IMR-90 (cell line): Measurements from ENCODE around the gene NR1D1. TPM values are rescaled to one million over a fixed set of nuclear protein-coding genes. Genes with fewer than 3 reads are reported as not detected.

ENCODE experiments used
- ATAC-seq: fragments of 200-7000 bp; cut with Tn5 transposase; 2 replicates; pipeline ENCODE4 v1.9.1; 2020; ENCODE audit warnings: low read depth, mild to moderate bottlenecking, moderate library complexity
- BruUV-seq: library from RNA; stranded (reverse); fragments of 400-500 nt; replicated peaks from 2 replicates; lab custom pipeline; 2021; lab: Mats Ljungman, UMichigan
- CTCF ChIA-PET: fragments of 300-600 bp; formaldehyde crosslinking; extraction: SDS; loops from one replicate; lab custom pipeline; 2021; ENCODE audit warnings: antibody characterized with exemption; lab: Yijun Ruan, JAX
- POLR2A ChIA-PET: fragments of 300-600 bp; sonication (Branson Sonifier 250); formaldehyde crosslinking; loops from one replicate; lab custom pipeline; 2022; ENCODE audit warnings: antibody characterized with exemption; ENCODE audit not compliant: unreplicated experiment; lab: Charles Lee
- DNase-seq: peaks from one replicate; pipeline ENCODE4 v3.0.0; 2013
- H2AFZ ChIP-seq: replicated peaks from 2 replicates; pipeline ENCODE3; 2013; ENCODE audit warnings: low read length, mild to moderate bottlenecking; ENCODE audit not compliant: poor library complexity
- H2AK5ac ChIP-seq: 2 replicates; pipeline ENCODE4 v1.6.1; 2013; ENCODE audit warnings: low read depth, low read length, inconsistent platforms
- H2AK9ac ChIP-seq: replicated peaks from 2 replicates; pipeline ENCODE3; 2013; ENCODE audit warnings: mild to moderate bottlenecking, low read depth, low read length, moderate library complexity; ENCODE audit not compliant: poor library complexity
- H2BK120ac ChIP-seq: 2 replicates; pipeline ENCODE4 v1.6.1; 2013; ENCODE audit warnings: low read depth, low read length, inconsistent platforms
- H2BK15ac ChIP-seq: 3 replicates; pipeline ENCODE4 v1.6.1; 2013; ENCODE audit warnings: low read depth, low read length, inconsistent platforms
- H2BK20ac ChIP-seq: 2 replicates; pipeline ENCODE4 v1.6.1; 2013; ENCODE audit warnings: low read depth, mild to moderate bottlenecking, inconsistent platforms, low read length, moderate library complexity
- H2BK5ac ChIP-seq: 2 replicates; pipeline ENCODE4 v1.6.1; 2013; ENCODE audit warnings: mild to moderate bottlenecking, low read depth, low read length, inconsistent platforms; ENCODE audit not compliant: poor library complexity, severe bottlenecking
- H3K14ac ChIP-seq: replicated peaks from 2 replicates; pipeline ENCODE4 v1.6.1; 2013; ENCODE audit warnings: low read depth, low read length, inconsistent platforms
- H3K18ac ChIP-seq: 2 replicates; pipeline ENCODE4 v1.6.1; 2013; ENCODE audit warnings: low read depth, low read length, control low read depth
- H3K23ac ChIP-seq: 2 replicates; pipeline ENCODE4 v1.6.1; 2013; ENCODE audit warnings: low read depth, low read length, inconsistent platforms
- H3K27ac ChIP-seq: 2 replicates; pipeline ENCODE4 v1.5.1; 2013; ENCODE audit warnings: mild to moderate bottlenecking, control low read depth, low read length; ENCODE audit not compliant: insufficient read depth
- H3K27me3 ChIP-seq: 2 replicates; pipeline ENCODE4 v1.6.1; 2013; ENCODE audit warnings: low read length; ENCODE audit not compliant: control insufficient read depth, insufficient read depth
- H3K36me3 ChIP-seq: 2 replicates; pipeline ENCODE4 v1.6.1; 2013; ENCODE audit warnings: low read length, mixed read lengths; ENCODE audit not compliant: control insufficient read depth, insufficient read depth
- H3K4ac ChIP-seq: 2 replicates; pipeline ENCODE4 v1.6.1; 2013; ENCODE audit warnings: low read depth, low read length, inconsistent platforms
- H3K4me1 ChIP-seq: 2 replicates; pipeline ENCODE4 v1.6.1; 2013; ENCODE audit warnings: low read length, mixed read lengths; ENCODE audit not compliant: control insufficient read depth, insufficient read depth
- H3K4me2 ChIP-seq: 2 replicates; pipeline ENCODE4 v1.6.1; 2013; ENCODE audit warnings: low read depth, mild to moderate bottlenecking, control low read depth, low read length, moderate library complexity
- H3K4me3 ChIP-seq: 2 replicates; pipeline ENCODE4 v1.5.1; 2013; ENCODE audit warnings: low read depth, mild to moderate bottlenecking, control low read depth, low read length, moderate library complexity; ENCODE audit not compliant: insufficient read depth
- H3K56ac ChIP-seq: 2 replicates; pipeline ENCODE4 v1.6.1; 2013; ENCODE audit warnings: low read length, inconsistent platforms; ENCODE audit not compliant: insufficient read depth; ENCODE audit errors: extremely low read depth
- H3K79me1 ChIP-seq, 2 experiments: 2 replicates each; pipeline ENCODE4 v1.6.1; 2013; ENCODE audit warnings: low read length in 2 of 2, inconsistent platforms in 1 of 2, low read depth in 1 of 2
- H3K9ac ChIP-seq: 2 replicates; pipeline ENCODE4 v1.6.1; 2013; ENCODE audit warnings: low read depth, low read length, control low read depth
- H3K9me1 ChIP-seq: 2 replicates; pipeline ENCODE4 v1.6.1; 2013; ENCODE audit warnings: low read length, inconsistent platforms; ENCODE audit not compliant: insufficient read depth
- H3K9me3 ChIP-seq: 2 replicates; pipeline ENCODE4 v1.6.1; 2013; ENCODE audit warnings: low read length; ENCODE audit not compliant: control insufficient read depth, insufficient read depth
- H4K20me1 ChIP-seq: 2 replicates; pipeline ENCODE4 v1.6.1; 2013; ENCODE audit warnings: low read length, inconsistent platforms; ENCODE audit not compliant: insufficient read depth
- H4K5ac ChIP-seq: 2 replicates; pipeline ENCODE4 v1.6.1; 2013; ENCODE audit warnings: mild to moderate bottlenecking, low read depth, low read length, control low read depth
- H4K8ac ChIP-seq, 2 experiments: 2 replicates each; pipeline ENCODE4 v1.6.1; 2013; ENCODE audit warnings: low read depth in 2 of 2, low read length in 2 of 2, control low read depth in 1 of 2, inconsistent platforms in 1 of 2
- H4K91ac ChIP-seq: 2 replicates; pipeline ENCODE4 v1.6.1; 2013; ENCODE audit warnings: low read depth, low read length, inconsistent platforms; ENCODE audit not compliant: insufficient read depth
- BHLHE40 ChIP-seq: fragments of 150-350 bp; IDR thresholded peaks from 2 replicates; pipeline ENCODE4 v1.6.1; 2016; ENCODE audit warnings: mild to moderate bottlenecking, low read depth, low read length
- CEBPB ChIP-seq: IDR thresholded peaks from 2 replicates; pipeline ENCODE4 v1.6.1; 2012; ENCODE audit warnings: low read depth, low read length, improper control_type of control experiment
- FOS ChIP-seq: fragments of 150-350 bp; IDR thresholded peaks from 2 replicates; pipeline ENCODE4 v1.6.1; 2016; ENCODE audit warnings: low read depth, low read length
- MAFK ChIP-seq: IDR thresholded peaks from 2 replicates; pipeline ENCODE4 v1.6.1; 2012; ENCODE audit warnings: low read depth, low read length, improper control_type of control experiment
- MAZ ChIP-seq: IDR thresholded peaks from 2 replicates; pipeline ENCODE4 v1.6.1; 2012; ENCODE audit warnings: low read depth, mild to moderate bottlenecking, low read length, improper control_type of control experiment, moderate library complexity, borderline replicate concordance
- MXI1 ChIP-seq: IDR thresholded peaks from 2 replicates; pipeline ENCODE4 v1.6.1; 2012; ENCODE audit warnings: low read depth, mild to moderate bottlenecking, low read length, moderate library complexity, borderline replicate concordance
- NFE2L2 ChIP-seq: fragments of 150-350 bp; IDR thresholded peaks from 2 replicates; pipeline ENCODE4 v1.6.1; 2016; ENCODE audit warnings: low read depth, mild to moderate bottlenecking, low read length
- RAD21 ChIP-seq: IDR thresholded peaks from 2 replicates; pipeline ENCODE4 v1.6.1; 2012; ENCODE audit warnings: low read length, improper control_type of control experiment
- RCOR1 ChIP-seq: IDR thresholded peaks from 2 replicates; pipeline ENCODE4 v1.6.1; 2012; ENCODE audit warnings: mild to moderate bottlenecking, low read length, improper control_type of control experiment; ENCODE audit not compliant: insufficient replicate concordance
- RFX5 ChIP-seq: IDR thresholded peaks from 2 replicates; pipeline ENCODE4 v1.8.0; 2012; ENCODE audit warnings: low read depth, mild to moderate bottlenecking, low read length, moderate library complexity
- WGBS, 2 experiments: methylation state at CpG; one replicate each; pipeline versions ENCODE4 v1.1.5 to v1.1.7; 2013; ENCODE audit warnings: missing lambda C conversion rate in 2 of 2; ENCODE audit not compliant: insufficient read length in 1 of 2; ENCODE audit errors: extremely low coverage in 2 of 2; 5-methylcytosine and 5-hydroxymethylcytosine counted together
- dilution Hi-C: fragments of 300-500 bp; cut with HindIII; formaldehyde crosslinking; loops from one replicate; pipeline ENCODE4 v1.14.3; 2018; ENCODE audit warnings: low sequenced_read_pairs; ENCODE audit not compliant: unreplicated experiment
- in situ Hi-C: fragments of 300-500 bp; cut with MboI; formaldehyde crosslinking; loops from 3 replicates; pipeline ENCODE4 v1.14.3; 2019; ENCODE audit warnings: low sequenced_read_pairs, inconsistent platforms, mixed read lengths
- intact Hi-C: fragments of 100-400 bp; cut with micrococcal nuclease; formaldehyde crosslinking; loops from 2 replicates; pipeline ENCODE4 v1.10.0; 2022
- polyA plus RNA-seq, 3 experiments: library from polyadenylated mRNA; depleted of rRNA; stranded (reverse); fragments of >200 nt; gene quantifications; 2 replicates each; pipeline ENCODE4 v1.2.3, GENCODE V29; 2012; ENCODE audit warnings: low replicate concordance in 1 of 3
- total RNA-seq: library from RNA; depleted of rRNA; stranded (reverse); fragments of >200 nt; gene quantifications from 2 replicates; pipeline ENCODE4 v1.2.3, GENCODE V29; 2012
- TF ChIP-seq, protein P1 (sequence below): conservative IDR thresholded peaks from 2 replicates; pipeline ENCODE4 v1.5.1; 2012; ENCODE audit warnings: mild to moderate bottlenecking, low read depth, low read length, improper control_type of control experiment
- TF ChIP-seq, protein P2 (sequence below): fragments of 150-350 bp; IDR thresholded peaks from 2 replicates; pipeline ENCODE4 v1.6.1; 2017; ENCODE audit warnings: mild to moderate bottlenecking, antibody characterized with exemption, low read length, low read depth
- TF ChIP-seq, protein P3 (sequence below): fragments of 150-350 bp; IDR thresholded peaks from 2 replicates; pipeline ENCODE4 v1.6.1; 2016; ENCODE audit warnings: low read depth, mild to moderate bottlenecking, low read length, moderate library complexity, borderline replicate concordance

The NR1D1 gene
- total and polyA plus RNA-seq, 2 of the 4 experiments (the other 2 are of a cell fraction): 0.36 to 7.2 TPM

DNA sequence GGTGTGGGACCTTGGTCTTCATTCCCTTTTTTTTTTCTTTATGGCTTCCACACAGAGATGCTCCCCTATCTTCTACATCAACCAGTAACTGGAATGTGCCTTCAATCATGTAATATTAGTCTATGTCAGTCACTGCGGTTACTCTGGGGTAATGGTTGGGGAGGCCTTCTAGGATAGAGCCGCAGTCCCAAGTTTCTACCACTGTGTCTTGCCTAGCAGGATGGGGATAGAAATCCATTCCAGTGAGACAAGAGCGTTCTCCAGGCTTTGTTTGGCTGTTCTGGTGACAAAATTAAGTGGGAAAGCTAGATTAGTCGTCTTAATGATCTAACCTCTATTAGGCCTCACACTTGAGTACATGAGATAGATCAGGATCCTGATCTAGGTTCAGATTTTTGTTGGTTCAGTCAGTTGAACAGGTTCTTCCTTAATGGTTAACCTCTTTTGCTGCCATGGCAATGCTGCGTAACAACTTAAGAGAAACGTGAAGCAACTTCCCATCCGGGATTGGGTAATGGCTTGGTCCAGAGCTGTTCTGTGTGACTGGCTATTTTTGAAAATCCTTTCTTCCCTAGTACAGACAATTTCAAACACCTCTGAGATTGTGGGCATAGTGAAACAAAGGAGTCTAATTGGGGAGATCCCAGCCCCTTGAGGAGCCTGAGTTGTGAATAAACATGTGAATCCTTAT, 30.1 kb upstream of the NR1D1 start (continued):
- no peak for TF ChIP-seq CEBPB

DNA sequence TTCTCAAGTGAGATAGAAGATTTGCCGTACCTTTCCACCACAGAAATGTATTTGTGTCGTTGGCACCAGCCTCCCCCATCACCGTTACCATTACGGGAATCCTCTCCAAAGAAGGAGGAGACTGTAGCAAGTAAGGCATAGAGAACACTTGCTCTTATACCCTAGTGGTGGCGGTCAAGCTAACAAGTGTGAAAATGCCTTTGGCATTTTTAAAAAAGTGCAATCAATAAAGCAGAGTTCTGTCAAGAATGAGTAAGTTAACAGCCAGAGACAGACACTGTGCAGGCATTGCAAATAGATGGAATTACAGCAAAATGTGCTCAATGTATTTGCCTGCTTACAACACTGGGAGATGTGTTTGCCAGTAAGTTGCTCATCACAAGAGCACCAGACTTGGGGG, 29.1 kb upstream of the NR1D1 start:
- Histone ChIP-seq H3K9ac (no peak overlapping the region), H3K4me2 (no peak overlapping the region), H3K79me1 (peaks cover 30 to 66% of the 10 kb centered on the region in 2 experiments), H4K20me1 (peaks cover 36% of the 10 kb centered on the region), H2AK9ac (no peak overlapping the region), H3K9me3 (no peaks in the 10 kb centered on the region), H2BK120ac (no peak overlapping the region), H2AFZ (no peak overlapping the region), H2BK15ac (no peak overlapping the region), H3K56ac (no peak overlapping the region), H3K18ac (no peak overlapping the region), H3K14ac (no peak overlapping the region), H3K4me1 (no peaks in the 10 kb centered on the region), H2BK20ac (no peak overlapping the region), H3K27me3 (no peaks in the 10 kb centered on the region), H3K27ac (no peak overlapping the region), H2AK5ac (no peak overlapping the region), H4K5ac (no peak overlapping the region), H4K91ac (no peak overlapping the region), H3K4me3 (no peak overlapping the region), H3K4ac (no peak overlapping the region), H3K9me1 (peaks cover 8% of the 10 kb centered on the region; the same call in 1 of the 2 replicates), H2BK5ac (no peak overlapping the region), H3K23ac (no peak overlapping the region), H3K36me3 (peaks cover 61% of the 10 kb centered on the region), H4K8ac (no peak overlapping the region)
- POLR2A ChIA-PET: no interaction called here
- CTCF ChIA-PET: no interaction called here
- in situ Hi-C loops (no loop called here), dilution Hi-C loops (no loop called here), intact Hi-C loops (no loop called here)
- TSS peak; percentile 79 for BruUV-seq
- no peak for ATAC-seq
- DNase-seq: no peak
- no peak for TF ChIP-seq BHLHE40
- TF ChIP-seq NFE2L2: no peak
- no peak for TF ChIP-seq CEBPB
- no peak for TF ChIP-seq MAZ
- TF ChIP-seq MXI1: no peak
- TF ChIP-seq MAFK: no peak
- TF ChIP-seq RFX5: no peak
- no peak for TF ChIP-seq FOS
- no peak for TF ChIP-seq RAD21
- TF ChIP-seq, protein P1, sequence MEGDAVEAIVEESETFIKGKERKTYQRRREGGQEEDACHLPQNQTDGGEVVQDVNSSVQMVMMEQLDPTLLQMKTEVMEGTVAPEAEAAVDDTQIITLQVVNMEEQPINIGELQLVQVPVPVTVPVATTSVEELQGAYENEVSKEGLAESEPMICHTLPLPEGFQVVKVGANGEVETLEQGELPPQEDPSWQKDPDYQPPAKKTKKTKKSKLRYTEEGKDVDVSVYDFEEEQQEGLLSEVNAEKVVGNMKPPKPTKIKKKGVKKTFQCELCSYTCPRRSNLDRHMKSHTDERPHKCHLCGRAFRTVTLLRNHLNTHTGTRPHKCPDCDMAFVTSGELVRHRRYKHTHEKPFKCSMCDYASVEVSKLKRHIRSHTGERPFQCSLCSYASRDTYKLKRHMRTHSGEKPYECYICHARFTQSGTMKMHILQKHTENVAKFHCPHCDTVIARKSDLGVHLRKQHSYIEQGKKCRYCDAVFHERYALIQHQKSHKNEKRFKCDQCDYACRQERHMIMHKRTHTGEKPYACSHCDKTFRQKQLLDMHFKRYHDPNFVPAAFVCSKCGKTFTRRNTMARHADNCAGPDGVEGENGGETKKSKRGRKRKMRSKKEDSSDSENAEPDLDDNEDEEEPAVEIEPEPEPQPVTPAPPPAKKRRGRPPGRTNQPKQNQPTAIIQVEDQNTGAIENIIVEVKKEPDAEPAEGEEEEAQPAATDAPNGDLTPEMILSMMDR: no peak
- no peak for TF ChIP-seq RCOR1
- TF ChIP-seq, protein P2, sequence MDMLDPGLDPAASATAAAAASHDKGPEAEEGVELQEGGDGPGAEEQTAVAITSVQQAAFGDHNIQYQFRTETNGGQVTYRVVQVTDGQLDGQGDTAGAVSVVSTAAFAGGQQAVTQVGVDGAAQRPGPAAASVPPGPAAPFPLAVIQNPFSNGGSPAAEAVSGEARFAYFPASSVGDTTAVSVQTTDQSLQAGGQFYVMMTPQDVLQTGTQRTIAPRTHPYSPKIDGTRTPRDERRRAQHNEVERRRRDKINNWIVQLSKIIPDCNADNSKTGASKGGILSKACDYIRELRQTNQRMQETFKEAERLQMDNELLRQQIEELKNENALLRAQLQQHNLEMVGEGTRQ: no peak
- TF ChIP-seq, protein P3, sequence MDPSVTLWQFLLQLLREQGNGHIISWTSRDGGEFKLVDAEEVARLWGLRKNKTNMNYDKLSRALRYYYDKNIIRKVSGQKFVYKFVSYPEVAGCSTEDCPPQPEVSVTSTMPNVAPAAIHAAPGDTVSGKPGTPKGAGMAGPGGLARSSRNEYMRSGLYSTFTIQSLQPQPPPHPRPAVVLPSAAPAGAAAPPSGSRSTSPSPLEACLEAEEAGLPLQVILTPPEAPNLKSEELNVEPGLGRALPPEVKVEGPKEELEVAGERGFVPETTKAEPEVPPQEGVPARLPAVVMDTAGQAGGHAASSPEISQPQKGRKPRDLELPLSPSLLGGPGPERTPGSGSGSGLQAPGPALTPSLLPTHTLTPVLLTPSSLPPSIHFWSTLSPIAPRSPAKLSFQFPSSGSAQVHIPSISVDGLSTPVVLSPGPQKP: no peak
- 80% methylated on average over 1 of the region's 5 CpGs; no CpG with 5 or more reads in 1 of the 2 experiments for WGBS, 2 experiments
